Measurements from ENCODE around the gene PPP1R1C.
"Not testable (repeated sequence)": the region's sequence is repeated elsewhere in the genome, so short reads cannot be mapped to it uniquely, and the experiment has no call there.

The PPP1R1C gene

GRCh38 chr2:182014284-182014683 is 28.6 kb downstream of the PPP1R1C start:
- CTCF ChIA-PET, result no interaction called here
- POLR2A ChIA-PET, result no interaction called here

GRCh38 chr2:182015334-182016109 is 29.9 kb downstream of the PPP1R1C start:
- no peak overlapping the region for H3K4me3 ChIP-seq (ENCODE audit: low read depth, low read length)
- no peak for TF ChIP-seq CTCF (IDR thresholded peaks at IDR 0.05; ENCODE audit: insufficient read depth, low read length, missing control alignments)
- ChIA-PET CTCF (no interaction called here), POLR2A (no interaction called here)
- no peak for DNase-seq (ENCODE audit: low read depth, low spot score)

More at GRCh38 chr2:182014284-182014683, 28.6 kb downstream of the PPP1R1C start:
- DNase-seq (ENCODE audit: low read depth, low spot score), result no peak
- TF ChIP-seq CTCF (IDR thresholded peaks at IDR 0.05; ENCODE audit: insufficient read depth, low read length, missing control alignments), result no peak
- H3K4me3 ChIP-seq (ENCODE audit: low read depth, low read length), result no peak overlapping the region

- CTCF ChIA-PET, result no interaction called here
- H3K4me3 ChIP-seq (ENCODE audit: low read depth, low read length), result no peak overlapping the region
- POLR2A ChIA-PET, result no interaction called here
- TF ChIP-seq CTCF (IDR thresholded peaks at IDR 0.05; ENCODE audit: insufficient read depth, low read length, missing control alignments), result no peak
- peak; percentile 23 for DNase-seq (ENCODE audit: low read depth, low spot score)
These were observed 32.6 kb downstream of the PPP1R1C start for GRCh38 chr2:182018218-182018617.

- no peak for TF ChIP-seq CTCF (IDR thresholded peaks at IDR 0.05; ENCODE audit: insufficient read depth, low read length, missing control alignments)
- CTCF ChIA-PET, result no interaction called here
- POLR2A ChIA-PET, result no interaction called here
- no peak for DNase-seq (ENCODE audit: low read depth, low spot score)
- H3K4me3 ChIP-seq (ENCODE audit: low read depth, low read length), result no peak overlapping the region
These were observed 34.1 kb downstream of the PPP1R1C start for GRCh38 chr2:182019731-182020130.

- ChIA-PET CTCF (no interaction called here), POLR2A (no interaction called here)
- H3K4me3 ChIP-seq (ENCODE audit: low read depth, low read length), result no peak overlapping the region
- no peak for DNase-seq (ENCODE audit: low read depth, low spot score)
- TF ChIP-seq CTCF (IDR thresholded peaks at IDR 0.05; ENCODE audit: insufficient read depth, low read length, missing control alignments), result no peak
These were observed 34.8 kb downstream of the PPP1R1C start for GRCh38 chr2:182020286-182021070.

- CTCF ChIA-PET, result no interaction called here
- no peak for TF ChIP-seq CTCF (IDR thresholded peaks at IDR 0.05; ENCODE audit: insufficient read depth, low read length, missing control alignments)
- POLR2A ChIA-PET, result no interaction called here
- no peak overlapping the region for H3K4me3 ChIP-seq (ENCODE audit: low read depth, low read length)
- no peak for DNase-seq (ENCODE audit: low read depth, low spot score)
These were observed 37.6 kb downstream of the PPP1R1C start for GRCh38 chr2:182023235-182023634.

GRCh38 chr2:182030875-182031274 is 45.2 kb downstream of the PPP1R1C start:
- CTCF ChIA-PET; H3K4me3 ChIP-seq (ENCODE audit: low read depth, low read length); POLR2A ChIA-PET; DNase-seq (ENCODE audit: low read depth, low spot score): not testable (repeated sequence)

Measured in AG04449 (cell line).